MG63 (cell line): ENCODE data around the gene OPCML. TPM values are rescaled to one million over a fixed set of nuclear protein-coding genes. Genes with fewer than 3 reads are reported as not detected.

Source experiments
- DNase-seq: peaks from one replicate; pipeline ENCODE4 v3.0.0-alpha.2; 2020
- H3K27me3 ChIP-seq: fragments of 250-450 bp; sonication (Bioruptor Pico); 2 replicates; pipeline ENCODE4 v1.5.1; 2020; ENCODE audit warnings: mild to moderate bottlenecking, moderate library complexity
- H3K36me3 ChIP-seq: fragments of 250-450 bp; sonication (Bioruptor Pico); 2 replicates; pipeline ENCODE4 v1.5.1; 2020; ENCODE audit warnings: mild to moderate bottlenecking, moderate library complexity
- H3K4me3 ChIP-seq: fragments of 250-450 bp; sonication (Bioruptor Pico); 2 replicates; pipeline ENCODE4 v1.5.1; 2020; ENCODE audit warnings: mild to moderate bottlenecking, moderate library complexity
- H3K9me3 ChIP-seq: fragments of 250-450 bp; sonication (Bioruptor Pico); 2 replicates; pipeline ENCODE4 v1.5.1; 2020; ENCODE audit warnings: mild to moderate bottlenecking, moderate library complexity
- total RNA-seq: library from RNA; depleted of rRNA; stranded (reverse); fragments of >200 nt; shearing (Covaris generic); gene quantifications from 2 replicates; pipeline ENCODE4 v1.2.3, GENCODE V29; 2014; ENCODE audit warnings: low replicate concordance

Gene OPCML
- total RNA-seq, 1 experiment from 2014 or later: not detected

- no peak overlapping the region for H3K4me3 ChIP-seq
- H3K9me3 ChIP-seq: no peaks in the 10 kb centered on the region
- no peaks in the 10 kb centered on the region for H3K36me3 ChIP-seq
- no peak for DNase-seq
- no peaks in the 10 kb centered on the region for H3K27me3 ChIP-seq
Observed at GRCh38 chr11:133107136-133107535, 425.2 kb downstream of the OPCML start.

DNA sequence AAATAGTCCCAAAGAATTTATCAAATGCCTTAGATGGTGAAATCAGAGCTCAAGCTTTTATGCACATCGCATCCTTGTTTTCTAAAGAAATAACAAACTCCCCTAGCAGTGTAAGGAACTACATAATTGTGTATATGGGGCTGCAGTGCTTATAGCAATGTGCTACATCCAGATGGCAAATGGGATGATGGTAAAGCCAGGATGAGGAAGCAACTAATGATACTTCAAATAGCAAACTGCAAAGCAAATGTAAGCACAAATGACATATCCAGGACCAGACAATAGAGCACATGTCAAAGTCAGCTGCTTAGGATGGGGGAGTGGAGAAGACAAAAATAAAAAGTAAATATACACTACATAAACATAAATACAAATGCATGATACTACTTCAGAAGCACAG lies 425.9 kb downstream of the OPCML start:
- Histone ChIP-seq H3K4me3 (no peak overlapping the region), H3K36me3 (no peaks in the 10 kb centered on the region), H3K27me3 (no peaks in the 10 kb centered on the region), H3K9me3 (no peaks in the 10 kb centered on the region)
- DNase-seq: no peak

DNA sequence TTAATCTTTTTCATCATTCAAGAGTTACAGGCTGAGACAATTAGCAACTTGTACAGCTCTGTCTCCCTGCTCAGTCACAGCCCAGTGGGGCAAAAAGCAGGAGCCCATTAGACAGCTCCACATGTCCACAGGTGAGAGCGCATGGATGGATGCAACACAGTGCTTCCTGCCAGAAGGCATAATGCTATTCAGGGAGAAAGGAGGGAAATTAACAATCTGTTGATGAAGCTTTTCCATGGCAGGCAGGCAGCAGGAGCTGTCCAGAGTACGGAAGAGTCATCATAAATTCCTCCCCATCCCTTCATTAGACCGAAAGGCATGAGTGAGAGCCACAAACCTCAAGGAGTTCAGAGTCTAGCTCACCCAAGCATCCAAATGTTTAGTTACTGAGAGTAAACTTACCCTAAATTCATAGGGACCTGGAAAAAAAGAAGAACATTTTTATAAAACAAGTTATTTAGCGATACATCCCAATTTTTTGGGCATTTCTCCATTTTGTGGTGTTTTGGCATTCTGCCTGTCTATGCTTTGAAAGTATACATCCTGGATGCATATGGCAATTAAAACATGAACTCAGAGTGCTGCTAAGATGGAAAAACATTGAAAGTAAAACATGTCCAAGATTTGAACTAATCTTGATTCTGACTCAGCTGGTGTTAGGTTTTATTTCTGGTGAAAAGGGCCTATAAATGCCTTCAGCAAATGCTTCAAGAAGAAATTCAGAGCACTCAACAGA lies 428.1 kb downstream of the OPCML start:
- no peak for DNase-seq
- Histone ChIP-seq H3K27me3 (no peaks in the 10 kb centered on the region), H3K9me3 (no peaks in the 10 kb centered on the region), H3K4me3 (no peak overlapping the region), H3K36me3 (no peaks in the 10 kb centered on the region)

- Histone ChIP-seq H3K4me3 (no peak overlapping the region), H3K27me3 (no peaks in the 10 kb centered on the region; the same call in 1 of the 2 replicates), H3K36me3 (no peaks in the 10 kb centered on the region), H3K9me3 (no peaks in the 10 kb centered on the region)
- no peak for DNase-seq
Observed at GRCh38 chr11:133096981-133097380, 435.3 kb downstream of the OPCML start.

- no peaks in the 10 kb centered on the region for H3K36me3 ChIP-seq
- no peak for DNase-seq
- H3K9me3 ChIP-seq: no peaks in the 10 kb centered on the region
- H3K4me3 ChIP-seq: no peak overlapping the region
- peaks cover 28% of the 10 kb centered on the region for H3K27me3 ChIP-seq
Observed at GRCh38 chr11:133086518-133086917, 445.8 kb downstream of the OPCML start.

GRCh38 chr11:133082841-133083488 lies 449.3 kb downstream of the OPCML start:
- peaks cover 42% of the 10 kb centered on the region for H3K27me3 ChIP-seq
- DNase-seq: peak; percentile 53
- no peaks in the 10 kb centered on the region for H3K9me3 ChIP-seq
- no peak overlapping the region for H3K4me3 ChIP-seq
- H3K36me3 ChIP-seq: no peaks in the 10 kb centered on the region

- no peak overlapping the region for H3K4me3 ChIP-seq
- H3K27me3 ChIP-seq: peaks cover 42% of the 10 kb centered on the region
- DNase-seq: no peak
- H3K36me3 ChIP-seq: no peaks in the 10 kb centered on the region
- no peaks in the 10 kb centered on the region for H3K9me3 ChIP-seq
Observed at GRCh38 chr11:133082453-133082781, 449.9 kb downstream of the OPCML start.

DNA sequence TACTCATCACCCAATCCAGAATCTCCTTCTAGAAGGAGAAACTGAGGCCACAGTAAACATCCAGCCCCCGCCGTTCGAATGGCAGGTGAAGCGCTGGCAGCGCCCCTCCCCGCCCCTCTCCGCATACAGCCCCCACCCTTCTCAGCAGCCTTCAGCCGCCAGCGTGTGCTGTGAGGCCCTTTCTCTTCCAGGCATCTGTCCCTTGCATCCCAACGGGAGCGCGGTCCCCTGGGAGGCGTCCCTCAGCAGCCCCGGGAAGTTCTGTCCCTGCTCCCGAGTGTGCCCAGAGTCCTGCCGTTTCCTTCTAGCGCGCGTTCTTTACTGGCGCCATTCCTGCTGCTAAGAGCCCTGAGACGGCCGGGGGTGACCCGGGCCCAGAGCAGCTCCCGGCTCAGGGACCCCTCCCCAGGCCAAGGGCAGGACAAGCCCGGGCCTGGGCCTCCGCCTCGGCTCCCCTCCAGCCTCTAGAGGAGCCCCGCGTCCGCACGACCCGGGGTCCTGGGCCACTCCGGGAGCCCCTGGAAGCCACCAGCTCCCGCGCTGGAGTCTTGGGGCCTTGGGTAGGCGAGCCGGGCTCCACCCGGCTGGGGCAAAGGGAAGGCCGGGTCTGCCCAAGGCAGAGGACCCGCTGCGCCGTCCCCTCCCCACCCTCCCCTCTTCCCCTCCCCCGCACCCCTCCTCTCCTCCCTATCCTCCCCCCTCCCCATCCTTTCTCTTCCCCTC lies 450.4 kb downstream of the OPCML start:
- Histone ChIP-seq H3K27me3 (peaks cover 41% of the 10 kb centered on the region), H3K9me3 (no peaks in the 10 kb centered on the region), H3K36me3 (no peaks in the 10 kb centered on the region), H3K4me3 (no peak overlapping the region)
- no peak for DNase-seq

- Histone ChIP-seq H3K27me3 (peaks cover 35% of the 10 kb centered on the region), H3K4me3 (no peak overlapping the region), H3K9me3 (no peaks in the 10 kb centered on the region), H3K36me3 (no peaks in the 10 kb centered on the region)
- no peak for DNase-seq
Observed at GRCh38 chr11:133081020-133081419, 451.3 kb downstream of the OPCML start.

- H3K36me3 ChIP-seq: no peaks in the 10 kb centered on the region
- H3K27me3 ChIP-seq: peaks cover 19% of the 10 kb centered on the region
- H3K9me3 ChIP-seq: no peaks in the 10 kb centered on the region
- peak; percentile 26 for DNase-seq
- no peak overlapping the region for H3K4me3 ChIP-seq
Observed at GRCh38 chr11:133078591-133079404, 453.5 kb downstream of the OPCML start.

GRCh38 chr11:133078012-133078411 lies 454.3 kb downstream of the OPCML start:
- no peaks in the 10 kb centered on the region for H3K9me3 ChIP-seq
- no peak for DNase-seq
- no peak overlapping the region for H3K4me3 ChIP-seq
- peaks cover 14% of the 10 kb centered on the region for H3K27me3 ChIP-seq
- no peaks in the 10 kb centered on the region for H3K36me3 ChIP-seq

GRCh38 chr11:133075351-133075750 lies 456.9 kb downstream of the OPCML start:
- no peak for DNase-seq
- Histone ChIP-seq H3K9me3 (no peaks in the 10 kb centered on the region), H3K36me3 (no peaks in the 10 kb centered on the region), H3K27me3 (peaks cover 14% of the 10 kb centered on the region), H3K4me3 (no peak overlapping the region)

GRCh38 chr11:133072858-133073582 lies 459.3 kb downstream of the OPCML start:
- DNase-seq: no peak
- no peak overlapping the region for H3K4me3 ChIP-seq
- no peaks in the 10 kb centered on the region for H3K36me3 ChIP-seq
- no peaks in the 10 kb centered on the region for H3K9me3 ChIP-seq
- no peaks in the 10 kb centered on the region for H3K27me3 ChIP-seq

GRCh38 chr11:133072378-133072777 lies 459.9 kb downstream of the OPCML start:
- Histone ChIP-seq H3K36me3 (no peaks in the 10 kb centered on the region), H3K27me3 (no peaks in the 10 kb centered on the region), H3K9me3 (no peaks in the 10 kb centered on the region), H3K4me3 (no peak overlapping the region)
- DNase-seq: no peak

DNA sequence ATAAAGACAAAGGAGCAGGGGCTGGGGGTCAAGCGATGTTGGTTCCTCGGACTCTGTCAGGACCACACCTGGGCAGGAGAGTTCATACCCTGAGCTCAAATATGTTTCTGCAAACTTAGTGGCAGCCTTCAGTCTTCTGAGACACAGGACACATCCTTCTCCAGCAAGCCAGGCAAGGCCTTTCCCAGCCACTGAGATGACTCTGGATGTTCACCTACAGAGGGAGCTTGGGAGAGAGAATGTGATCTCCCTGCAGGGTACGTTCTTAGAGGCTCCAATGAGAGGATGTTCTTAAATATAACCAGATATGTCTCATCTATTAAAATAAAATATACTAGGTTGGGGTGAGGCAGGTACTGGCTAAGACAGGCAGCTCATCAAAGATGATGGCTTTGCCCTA lies 461.5 kb downstream of the OPCML start:
- Histone ChIP-seq H3K4me3 (no peak overlapping the region), H3K36me3 (no peaks in the 10 kb centered on the region), H3K9me3 (no peaks in the 10 kb centered on the region), H3K27me3 (no peaks in the 10 kb centered on the region)
- no peak for DNase-seq

- H3K4me3 ChIP-seq: no peak overlapping the region
- no peak for DNase-seq
- no peaks in the 10 kb centered on the region for H3K27me3 ChIP-seq
- H3K9me3 ChIP-seq: no peaks in the 10 kb centered on the region
- no peaks in the 10 kb centered on the region for H3K36me3 ChIP-seq
Observed at GRCh38 chr11:133070021-133070713, 462.1 kb downstream of the OPCML start.
